HepG2 (cell line): Measurements from ENCODE around the gene PEA15.

Experiments used
- ATF6 ChIP-seq: sonication (generic); formaldehyde crosslinking; conservative IDR thresholded peaks from 2 replicates; pipeline ENCODE4 v1.4.0; 2020; ENCODE audit warnings: missing genetic modification reagents
- PBX3 ChIP-seq: sonication (generic); formaldehyde crosslinking; IDR thresholded peaks from 2 replicates; pipeline ENCODE4 v1.8.1; 2023; ENCODE audit warnings: missing genetic modification reagents, inconsistent platforms, borderline replicate concordance

GRCh38 chr1:160237558-160237957 lies 32.4 kb downstream of the PEA15 start:
- TF ChIP-seq ATF6 (CRISPR knock-in tag) (no peak), PBX3 (CRISPR knock-in tag) (no peak)
